WTC11 (cell line): ENCODE results near the gene AMIGO3. TPM values are rescaled to one million over a fixed set of nuclear protein-coding genes. Genes with fewer than 3 reads are reported as not detected.

Source experiments
- ATAC-seq: fragments of 200-7000 bp; cut with Tn5 transposase; 2 replicates; pipeline ENCODE4 v1.10.0; 2021; ENCODE audit warnings: mild to moderate bottlenecking, moderate library complexity
- CTCF ChIA-PET: fragments of 300-600 bp; sonication (Branson Sonifier 250); formaldehyde crosslinking; loops from one replicate; lab custom pipeline; 2021; ENCODE audit warnings: antibody characterized with exemption; lab: Charles Lee
- POLR2A ChIA-PET: fragments of 350-600 bp; sonication (Branson Sonifier 250); formaldehyde crosslinking; loops from one replicate; lab custom pipeline; 2021; ENCODE audit warnings: antibody characterized with exemption; lab: Charles Lee
- DNase-seq: peaks from one replicate; pipeline ENCODE4 v3.0.0; 2021; ENCODE audit warnings: low spot score
- H3K27ac Mint-ChIP-seq: 2 replicates; pipeline ENCODE4 v1.8.0; 2021; ENCODE audit warnings: mixed read lengths
- H3K27me3 Mint-ChIP-seq: 2 replicates; pipeline ENCODE4 v1.8.0; 2021; ENCODE audit warnings: low read depth, mild to moderate bottlenecking, moderate library complexity, mixed read lengths
- H3K36me3 Mint-ChIP-seq: 2 replicates; pipeline ENCODE4 v1.8.0; 2021; ENCODE audit warnings: mixed read lengths
- H3K4me1 Mint-ChIP-seq: 2 replicates; pipeline ENCODE4 v1.8.0; 2022; ENCODE audit warnings: mixed read lengths
- H3K4me3 Mint-ChIP-seq: 2 replicates; pipeline ENCODE4 v1.8.0; 2021; ENCODE audit warnings: mild to moderate bottlenecking, moderate library complexity, mixed read lengths
- H3K9me3 Mint-ChIP-seq: 2 replicates; pipeline ENCODE4 v1.8.0; 2021; ENCODE audit warnings: mixed read lengths
- AFF4 ChIP-seq: sonication (generic); formaldehyde crosslinking; IDR thresholded peaks from 2 replicates; pipeline ENCODE4 v1.8.1; 2023; ENCODE audit warnings: mild to moderate bottlenecking, missing genetic modification reagents, borderline replicate concordance
- CTCF ChIP-seq: fragments of 200-600 bp; IDR thresholded peaks from 2 replicates; pipeline ENCODE4 v1.8.0; 2022; ENCODE audit warnings: antibody characterized with exemption
- E2F4 ChIP-seq: sonication (generic); formaldehyde crosslinking; IDR thresholded peaks from 2 replicates; pipeline ENCODE4 v1.8.1; 2022; ENCODE audit warnings: low read depth, mild to moderate bottlenecking, moderate library complexity, missing genetic modification reagents, borderline replicate concordance
- E2F5 ChIP-seq: sonication (generic); formaldehyde crosslinking; IDR thresholded peaks from 2 replicates; pipeline ENCODE4 v1.8.1; 2022; ENCODE audit warnings: mild to moderate bottlenecking, moderate library complexity, missing genetic modification reagents
- GABPB1 ChIP-seq: sonication (generic); formaldehyde crosslinking; IDR thresholded peaks from 2 replicates; pipeline ENCODE4 v1.8.1; 2023; ENCODE audit warnings: mild to moderate bottlenecking, missing genetic modification reagents
- GRHL2 ChIP-seq: fragments of 250-450 bp; sonication (Bioruptor Pico); IDR thresholded peaks from 2 replicates; pipeline ENCODE4 v1.8.0; 2022; ENCODE audit warnings: mild to moderate bottlenecking, moderate library complexity; ENCODE audit not compliant: insufficient replicate concordance, severe bottlenecking
- MLX ChIP-seq: sonication (generic); formaldehyde crosslinking; IDR thresholded peaks from 2 replicates; pipeline ENCODE4 v1.8.1; 2023; ENCODE audit warnings: mild to moderate bottlenecking, missing genetic modification reagents, moderate library complexity
- NFATC4 ChIP-seq: fragments of 250-450 bp; sonication (Bioruptor Pico); IDR thresholded peaks from 2 replicates; pipeline ENCODE4 v1.9.0; 2021; ENCODE audit warnings: mild to moderate bottlenecking
- OVOL2 ChIP-seq: fragments of 250-450 bp; sonication (Bioruptor Pico); IDR thresholded peaks from 2 replicates; pipeline ENCODE4 v1.9.0; 2021; ENCODE audit warnings: mild to moderate bottlenecking, borderline replicate concordance
- PREB ChIP-seq: sonication (generic); formaldehyde crosslinking; IDR thresholded peaks from 2 replicates; pipeline ENCODE4 v1.8.1; 2022; ENCODE audit warnings: mild to moderate bottlenecking, missing genetic modification reagents, moderate library complexity, borderline replicate concordance
- RORB ChIP-seq: fragments of 250-450 bp; sonication (Bioruptor Pico); IDR thresholded peaks from 2 replicates; pipeline ENCODE4 v1.9.0; 2021; ENCODE audit warnings: mild to moderate bottlenecking
- TCF7 ChIP-seq: sonication (generic); formaldehyde crosslinking; IDR thresholded peaks from 2 replicates; pipeline ENCODE4 v1.8.0; 2022; ENCODE audit warnings: mild to moderate bottlenecking, low read depth, missing genetic modification reagents, moderate library complexity
- USF1 ChIP-seq: sonication (generic); formaldehyde crosslinking; IDR thresholded peaks from 2 replicates; pipeline ENCODE4 v1.8.0; 2022; ENCODE audit warnings: mild to moderate bottlenecking, missing genetic modification reagents
- USF2 ChIP-seq: sonication (generic); formaldehyde crosslinking; IDR thresholded peaks from 2 replicates; pipeline ENCODE4 v1.8.1; 2023; ENCODE audit warnings: mild to moderate bottlenecking, missing genetic modification reagents, moderate library complexity
- ZBTB43 ChIP-seq: sonication (generic); formaldehyde crosslinking; IDR thresholded peaks from 2 replicates; pipeline ENCODE4 v1.8.1; 2023; ENCODE audit warnings: mild to moderate bottlenecking, missing genetic modification reagents
- ZNF121 ChIP-seq: sonication (generic); formaldehyde crosslinking; IDR thresholded peaks from 2 replicates; pipeline ENCODE4 v1.8.0; 2023; ENCODE audit warnings: missing genetic modification reagents
- ZNF423 ChIP-seq: fragments of 250-450 bp; sonication (Bioruptor Pico); IDR thresholded peaks from 2 replicates; pipeline ENCODE4 v2.1.2; 2022; ENCODE audit warnings: mild to moderate bottlenecking, moderate library complexity
- ZNF671 ChIP-seq: fragments of 250-450 bp; sonication (Bioruptor Pico); IDR thresholded peaks from 2 replicates; pipeline ENCODE4 v1.8.0; 2021; ENCODE audit warnings: mild to moderate bottlenecking
- total RNA-seq: library from RNA; stranded (reverse); gene quantifications from 3 replicates; pipeline ENCODE4 v1.2.3, GENCODE V29; 2021

AMIGO3 gene
- total RNA-seq, 1 experiment from 2014 or later = 3.9 TPM

- ChIA-PET CTCF (interaction anchor here (0.8 to 4.4 kb wide), 21 partner anchors 11 to 378 kb away, joined by 3 to 45 read pairs (median 5); partner anchors contain the start of genes CAMKV, INKA1, IP6K1 and USP4), POLR2A (interaction anchor here (0.5 to 2.0 kb wide), 6 partner anchors 15 to 1463 kb away, joined by 3 to 7 read pairs (median 6); partner anchors contain the start of gene IP6K1)
- H3K36me3 Mint-ChIP-seq = peaks cover 12% of the 10 kb centered on the region
- no peaks in the 10 kb centered on the region for H3K9me3 Mint-ChIP-seq
- no peak for ATAC-seq
- H3K4me3 Mint-ChIP-seq = peak overlapping the region; percentile 92
- peaks cover 11% of the 10 kb centered on the region for H3K4me1 Mint-ChIP-seq
- peak overlapping the region; percentile 92 for H3K27ac Mint-ChIP-seq
- no peak for DNase-seq
- TF ChIP-seq ZNF121 = no peak
- TF ChIP-seq AFF4 (CRISPR knock-in tag) = peak; percentile 4; the same call in 1 of the 2 replicates
- 0 out of 2 replicates have a peak, but pooled peaks have one; percentile 25 for TF ChIP-seq E2F4
- TF ChIP-seq ZNF671 (CRISPR knock-in tag) = 0 out of 2 replicates have a peak, but pooled peaks have one; percentile 39
- no peak for TF ChIP-seq USF1
- TF ChIP-seq CTCF = no peak
- 0 out of 2 replicates have a peak, but pooled peaks have one; percentile 52 for TF ChIP-seq TCF7 (CRISPR knock-in tag)
- no peaks in the 10 kb centered on the region for H3K27me3 Mint-ChIP-seq
Observed at GRCh38 chr3:49717959-49718857, 1.3 kb downstream of the AMIGO3 start.

GRCh38 chr3:49717211-49717958, 2.1 kb downstream of the AMIGO3 start:
- CTCF ChIA-PET = interaction anchor here (0.8 to 4.4 kb wide), 8 partner anchors 14 to 377 kb away, joined by 3 to 45 read pairs (median 10); partner anchors contain the start of genes INKA1 and USP4
- ATAC-seq (no peak), DNase-seq (peak; percentile 10)
- H3K27me3 Mint-ChIP-seq = no peaks in the 10 kb centered on the region
- H3K4me3 Mint-ChIP-seq = no peak overlapping the region
- TF ChIP-seq E2F5 (no peak), GABPB1 (no peak), RORB (CRISPR knock-in tag) (no peak), ZBTB43 (no peak), NFATC4 (CRISPR knock-in tag) (no peak), ZNF423 (CRISPR knock-in tag) (no peak), PREB (CRISPR knock-in tag) (no peak), OVOL2 (CRISPR knock-in tag) (no peak), MLX (CRISPR knock-in tag) (no peak), USF2 (CRISPR knock-in tag) (no peak), GRHL2 (CRISPR knock-in tag) (no peak)
- peaks cover 6% of the 10 kb centered on the region for H3K4me1 Mint-ChIP-seq
- no peaks in the 10 kb centered on the region for H3K9me3 Mint-ChIP-seq
- no peak overlapping the region for H3K27ac Mint-ChIP-seq
- peaks cover 10% of the 10 kb centered on the region for H3K36me3 Mint-ChIP-seq
- POLR2A ChIA-PET = no interaction called here
